Mesothelial cell of epicardium (in vitro differentiated cells): ENCODE results near the gene NR1D2. TPM values are rescaled to one million over a fixed set of nuclear protein-coding genes. Genes with fewer than 3 reads are reported as not detected.
A peak's percentile ranks its signal among the peaks of the same experiment; 100 is the strongest.
"Not testable (repeated sequence)": the region's sequence is repeated elsewhere in the genome, so short reads cannot be mapped to it uniquely, and the experiment has no call there.

Experiments
- DNase-seq, 2 experiments: peaks; one replicate each; pipeline ENCODE4 v3.0.0; 2021; ENCODE audit warnings: low spot score in 2 of 2; ENCODE audit not compliant: unreplicated experiment in 2 of 2
- H3K27ac Mint-ChIP-seq: 2 replicates; pipeline ENCODE4 v1.8.0; 2021; ENCODE audit warnings: mixed read lengths
- H3K27me3 Mint-ChIP-seq: 2 replicates; pipeline ENCODE4 v1.8.0; 2021; ENCODE audit warnings: low read depth, mixed read lengths
- H3K36me3 Mint-ChIP-seq: 2 replicates; pipeline ENCODE4 v1.8.0; 2021; ENCODE audit warnings: mixed read lengths
- H3K4me1 Mint-ChIP-seq: 2 replicates; pipeline ENCODE4 v1.8.0; 2021; ENCODE audit warnings: mixed read lengths
- H3K4me3 Mint-ChIP-seq: 2 replicates; pipeline ENCODE4 v1.8.0; 2021; ENCODE audit warnings: mild to moderate bottlenecking, moderate library complexity, mixed read lengths
- H3K9me3 Mint-ChIP-seq: 2 replicates; pipeline ENCODE4 v1.8.0; 2021; ENCODE audit warnings: mixed read lengths
- CTCF ChIP-seq: fragments of 200-600 bp; sonication (generic); IDR thresholded peaks from one replicate; pipeline ENCODE4 v1.5.0; 2021; ENCODE audit warnings: antibody characterized with exemption; ENCODE audit not compliant: unreplicated experiment
- total RNA-seq: library from RNA; stranded (reverse); gene quantifications from 3 replicates; pipeline ENCODE4 v1.2.1, GENCODE V29; 2021

Gene NR1D2
- total RNA-seq: 26.1 to 29.2 TPM (median 27.3 TPM) in 3 replicates

- Mint-ChIP-seq H3K4me1 (peaks cover 29% of the 10 kb centered on the region), H3K27ac (peak within 1 kb of the TSS; percentile 97), H3K27me3 (no peaks in the 10 kb centered on the region), H3K4me3 (peak within 1 kb of the TSS; percentile 80), H3K36me3 (no peaks in the 10 kb centered on the region), H3K9me3 (no peaks in the 10 kb centered on the region)
- no peak for TF ChIP-seq CTCF
- DNase-seq: peak; percentile 73 to 81
Measured at GRCh38 chr3:23944861-23945662, at the start of gene NR1D2. NR1D2 (plus strand) TSS chr3:23945286; CDS start chr3:23945579, 293 bp downstream.

GRCh38 chr3:23900744-23901143 lies 44.3 kb upstream of the NR1D2 start:
- no peak overlapping the region for H3K27ac Mint-ChIP-seq
- H3K4me1 Mint-ChIP-seq: no peaks in the 10 kb centered on the region
- H3K4me3 Mint-ChIP-seq: no peak overlapping the region
- H3K36me3 Mint-ChIP-seq: peaks cover 67% of the 10 kb centered on the region
- H3K27me3 Mint-ChIP-seq: no peaks in the 10 kb centered on the region
- H3K9me3 Mint-ChIP-seq: peaks cover 31% of the 10 kb centered on the region
- TF ChIP-seq CTCF: no peak
- DNase-seq: no peak

- Mint-ChIP-seq H3K27me3 (no peaks in the 10 kb centered on the region), H3K27ac (no peak overlapping the region), H3K9me3 (peaks cover 14% of the 10 kb centered on the region), H3K36me3 (peaks cover 47% of the 10 kb centered on the region), H3K4me1 (no peaks in the 10 kb centered on the region), H3K4me3 (no peak overlapping the region)
- no peak for TF ChIP-seq CTCF
- DNase-seq: no peak
Measured at GRCh38 chr3:23904545-23904944, 40.5 kb upstream of the NR1D2 start.

GRCh38 chr3:23909341-23909740 lies 35.7 kb upstream of the NR1D2 start:
- Mint-ChIP-seq H3K4me3 (no peak overlapping the region), H3K36me3 (peaks cover 28% of the 10 kb centered on the region), H3K9me3 (peaks cover 5% of the 10 kb centered on the region), H3K4me1 (peaks cover 12% of the 10 kb centered on the region), H3K27ac (no peak overlapping the region), H3K27me3 (no peaks in the 10 kb centered on the region)
- no peak for DNase-seq
- no peak for TF ChIP-seq CTCF

GRCh38 chr3:23911397-23911796 lies 33.7 kb upstream of the NR1D2 start:
- no peaks in the 10 kb centered on the region for H3K9me3 Mint-ChIP-seq
- H3K4me1 Mint-ChIP-seq: peaks cover 28% of the 10 kb centered on the region
- no peak overlapping the region for H3K4me3 Mint-ChIP-seq
- no peak for DNase-seq
- H3K36me3 Mint-ChIP-seq: peaks cover 10% of the 10 kb centered on the region
- H3K27ac Mint-ChIP-seq: no peak overlapping the region
- TF ChIP-seq CTCF: no peak
- no peaks in the 10 kb centered on the region for H3K27me3 Mint-ChIP-seq

GRCh38 chr3:23912335-23912734 lies 32.8 kb upstream of the NR1D2 start:
- not testable (repeated sequence) for H3K27me3 Mint-ChIP-seq, H3K27ac Mint-ChIP-seq, DNase-seq, H3K4me3 Mint-ChIP-seq, H3K9me3 Mint-ChIP-seq, H3K36me3 Mint-ChIP-seq
- peaks cover 28% of the 10 kb centered on the region for H3K4me1 Mint-ChIP-seq
